ENCODE data around the gene MEGF11. TPM values are rescaled to one million over a fixed set of nuclear protein-coding genes. Genes with fewer than 3 reads are reported as not detected.

Gene MEGF11
- total RNA-seq, 4 donors from 2014 or later = 0.76 TPM; not detected in 3

- H3K4me1 ChIP-seq = no peaks in the 10 kb centered on the region
- TF ChIP-seq POLR2A (IDR thresholded peaks at IDR 0.05) (no peak), CTCF (IDR thresholded peaks at IDR 0.05) (no peak)
- no peak overlapping the region for H3K27ac ChIP-seq
- H3K4me3 ChIP-seq = no peak overlapping the region
- H3K9me3 ChIP-seq = no peaks in the 10 kb centered on the region
- no peak for DNase-seq
- intact Hi-C loops (cut with DNase I; ENCODE audit: low total_unique reads) = no loop called here
- H3K36me3 ChIP-seq = no peaks in the 10 kb centered on the region
- no peaks in the 10 kb centered on the region for H3K27me3 ChIP-seq
Observed at GRCh38 chr15:65857718-65858402, 395.7 kb downstream of the MEGF11 start.

GRCh38 chr15:65856821-65857455, 396.6 kb downstream of the MEGF11 start:
- Histone ChIP-seq H3K36me3 (no peaks in the 10 kb centered on the region), H3K4me1 (no peaks in the 10 kb centered on the region), H3K9me3 (no peaks in the 10 kb centered on the region), H3K27me3 (no peaks in the 10 kb centered on the region), H3K4me3 (no peak overlapping the region), H3K27ac (no peak overlapping the region)
- intact Hi-C loops (cut with DNase I; ENCODE audit: low total_unique reads) = no loop called here
- TF ChIP-seq CTCF (IDR thresholded peaks at IDR 0.05) = peak; percentile 57 to 70 (median 62)
- no peak for TF ChIP-seq POLR2A (IDR thresholded peaks at IDR 0.05)
- DNase-seq = peak; percentile 26 to 57

GRCh38 chr15:65851981-65852380, 401.6 kb downstream of the MEGF11 start:
- Histone ChIP-seq H3K27ac (no peak overlapping the region), H3K27me3 (no peaks in the 10 kb centered on the region), H3K4me3 (no peak overlapping the region), H3K9me3 (no peaks in the 10 kb centered on the region), H3K36me3 (no peaks in the 10 kb centered on the region), H3K4me1 (no peaks in the 10 kb centered on the region)
- TF ChIP-seq POLR2A (IDR thresholded peaks at IDR 0.05) (no peak), CTCF (IDR thresholded peaks at IDR 0.05) (no peak)
- intact Hi-C loops (cut with DNase I; ENCODE audit: low total_unique reads) = no loop called here
- DNase-seq = no peak

- H3K27me3 ChIP-seq = no peaks in the 10 kb centered on the region
- intact Hi-C loops (cut with DNase I; ENCODE audit: low total_unique reads) = no loop called here
- H3K9me3 ChIP-seq = no peaks in the 10 kb centered on the region
- TF ChIP-seq CTCF (IDR thresholded peaks at IDR 0.05) (no peak), POLR2A (IDR thresholded peaks at IDR 0.05) (no peak)
- no peaks in the 10 kb centered on the region for H3K36me3 ChIP-seq
- no peak overlapping the region for H3K4me3 ChIP-seq
- H3K4me1 ChIP-seq = no peaks in the 10 kb centered on the region
- DNase-seq = no peak
- H3K27ac ChIP-seq = no peak overlapping the region
Observed at GRCh38 chr15:65847989-65848388, 405.6 kb downstream of the MEGF11 start.

- intact Hi-C loops (cut with DNase I; ENCODE audit: low total_unique reads) = no loop called here
- TF ChIP-seq POLR2A (IDR thresholded peaks at IDR 0.05) (no peak), CTCF (IDR thresholded peaks at IDR 0.05) (no peak)
- H3K4me1 ChIP-seq = no peaks in the 10 kb centered on the region
- H3K27ac ChIP-seq = no peak overlapping the region
- no peak overlapping the region for H3K4me3 ChIP-seq
- no peaks in the 10 kb centered on the region for H3K9me3 ChIP-seq
- no peaks in the 10 kb centered on the region for H3K36me3 ChIP-seq
- no peaks in the 10 kb centered on the region for H3K27me3 ChIP-seq
- DNase-seq = no peak
Observed at GRCh38 chr15:65845826-65846519, 407.6 kb downstream of the MEGF11 start.

Data from uterus (tissue), 4 donors.